Measurements from ENCODE around the gene PAN2. TPM values are rescaled to one million over a fixed set of nuclear protein-coding genes. Genes with fewer than 3 reads are reported as not detected.
"Not testable (repeated sequence)": the region's sequence is repeated elsewhere in the genome, so short reads cannot be mapped to it uniquely, and the experiment has no call there.

PAN2 gene
- total RNA-seq, 1 experiment from 2014 or later = 78.1 TPM

DNA sequence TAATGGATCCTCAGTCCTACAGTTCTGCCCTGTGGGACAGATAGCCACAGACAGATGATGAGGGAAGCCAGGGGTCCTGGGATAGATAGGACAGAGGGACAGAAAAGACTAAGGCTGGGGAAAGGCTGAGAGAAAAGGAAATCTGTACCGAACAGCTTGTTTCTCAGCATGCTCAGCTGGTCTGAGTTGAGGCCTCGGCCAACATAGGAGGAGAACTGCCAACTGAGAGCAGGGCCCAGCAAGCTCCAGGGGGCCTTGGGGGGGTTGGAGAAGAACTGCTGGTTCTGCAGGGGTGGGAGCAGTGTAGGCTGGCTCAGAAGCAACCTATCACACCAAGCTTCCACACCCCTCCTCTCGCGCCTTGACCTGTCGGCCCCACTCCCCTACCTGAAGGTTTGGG is 15.0 kb upstream of the PAN2 start:
- ChIA-PET POLR2A (ENCODE audit: unreplicated experiment) (no interaction called here), CTCF (no interaction called here)
- Histone ChIP-seq H3K27me3 (ENCODE audit: insufficient read depth, low read depth) (no peaks in the 10 kb centered on the region), H4K20me1 (ENCODE audit: insufficient read depth) (no peaks in the 10 kb centered on the region), H3K4me2 (no peak overlapping the region), H3K9me2 (ENCODE audit: insufficient read depth) (no peaks in the 10 kb centered on the region), H3F3A (ENCODE audit: insufficient read depth, low read depth) (peaks cover 28% of the 10 kb centered on the region), H3K27ac (no peak overlapping the region), H3K9me3 (ENCODE audit: insufficient read depth, low read depth) (no peaks in the 10 kb centered on the region), H3K4me1 (replicated peaks; ENCODE audit: insufficient read depth) (peaks cover 21% of the 10 kb centered on the region), H3K79me2 (ENCODE audit: low read depth) (no peaks in the 10 kb centered on the region), H2AFZ (no peak overlapping the region), H3K4me3 (no peak overlapping the region), H3K36me3 (ENCODE audit: low read depth) (peaks cover 11% of the 10 kb centered on the region; the same call in 1 of the 2 replicates)
- DNase-seq = no peak
- TF ChIP-seq EZH2 (IDR thresholded peaks at IDR 0.05; ENCODE audit: low read depth) = no peak
- TF ChIP-seq, protein P1, sequence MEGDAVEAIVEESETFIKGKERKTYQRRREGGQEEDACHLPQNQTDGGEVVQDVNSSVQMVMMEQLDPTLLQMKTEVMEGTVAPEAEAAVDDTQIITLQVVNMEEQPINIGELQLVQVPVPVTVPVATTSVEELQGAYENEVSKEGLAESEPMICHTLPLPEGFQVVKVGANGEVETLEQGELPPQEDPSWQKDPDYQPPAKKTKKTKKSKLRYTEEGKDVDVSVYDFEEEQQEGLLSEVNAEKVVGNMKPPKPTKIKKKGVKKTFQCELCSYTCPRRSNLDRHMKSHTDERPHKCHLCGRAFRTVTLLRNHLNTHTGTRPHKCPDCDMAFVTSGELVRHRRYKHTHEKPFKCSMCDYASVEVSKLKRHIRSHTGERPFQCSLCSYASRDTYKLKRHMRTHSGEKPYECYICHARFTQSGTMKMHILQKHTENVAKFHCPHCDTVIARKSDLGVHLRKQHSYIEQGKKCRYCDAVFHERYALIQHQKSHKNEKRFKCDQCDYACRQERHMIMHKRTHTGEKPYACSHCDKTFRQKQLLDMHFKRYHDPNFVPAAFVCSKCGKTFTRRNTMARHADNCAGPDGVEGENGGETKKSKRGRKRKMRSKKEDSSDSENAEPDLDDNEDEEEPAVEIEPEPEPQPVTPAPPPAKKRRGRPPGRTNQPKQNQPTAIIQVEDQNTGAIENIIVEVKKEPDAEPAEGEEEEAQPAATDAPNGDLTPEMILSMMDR (conservative IDR thresholded peaks at IDR 0.05) = no peak
- no TSS peak for BruUV-seq (replicated peaks)
- intact Hi-C loops (cut with micrococcal nuclease; ENCODE audit: unreplicated experiment) = no loop called here

DNA sequence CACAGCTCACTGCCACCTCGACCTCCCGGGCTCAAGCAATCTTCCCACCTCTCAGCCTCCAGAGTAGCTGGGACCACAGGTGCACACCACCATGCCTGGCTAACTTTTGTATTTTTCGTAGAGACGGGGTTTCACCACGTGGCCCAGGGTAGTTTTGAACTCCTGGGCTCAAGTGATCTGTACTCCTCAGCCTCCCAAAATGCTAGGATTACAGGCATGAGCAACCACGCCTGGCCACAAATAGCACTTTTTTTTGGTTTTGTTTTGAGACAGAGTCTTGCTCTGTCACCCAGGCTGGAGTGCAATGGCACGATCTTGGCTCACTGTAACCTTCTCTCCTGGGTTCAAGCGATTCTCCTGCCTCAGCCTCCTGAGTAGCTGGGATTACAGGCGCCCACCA is 13.5 kb upstream of the PAN2 start:
- intact Hi-C loops (cut with micrococcal nuclease; ENCODE audit: unreplicated experiment); H3K79me2 ChIP-seq (ENCODE audit: low read depth); CTCF ChIA-PET; H3K4me2 ChIP-seq; H2AFZ ChIP-seq; H3K4me3 ChIP-seq; POLR2A ChIA-PET (ENCODE audit: unreplicated experiment); H3K9me2 ChIP-seq (ENCODE audit: insufficient read depth); H4K20me1 ChIP-seq (ENCODE audit: insufficient read depth); H3K9me3 ChIP-seq (ENCODE audit: insufficient read depth, low read depth); DNase-seq; H3K27me3 ChIP-seq (ENCODE audit: insufficient read depth, low read depth); BruUV-seq (replicated peaks); H3K27ac ChIP-seq: not testable (repeated sequence)
- H3F3A ChIP-seq (ENCODE audit: insufficient read depth, low read depth) = peaks cover 22% of the 10 kb centered on the region
- peaks cover 11% of the 10 kb centered on the region; the same call in 1 of the 2 replicates for H3K36me3 ChIP-seq (ENCODE audit: low read depth)
- H3K4me1 ChIP-seq (replicated peaks; ENCODE audit: insufficient read depth) = peaks cover 21% of the 10 kb centered on the region

DNA sequence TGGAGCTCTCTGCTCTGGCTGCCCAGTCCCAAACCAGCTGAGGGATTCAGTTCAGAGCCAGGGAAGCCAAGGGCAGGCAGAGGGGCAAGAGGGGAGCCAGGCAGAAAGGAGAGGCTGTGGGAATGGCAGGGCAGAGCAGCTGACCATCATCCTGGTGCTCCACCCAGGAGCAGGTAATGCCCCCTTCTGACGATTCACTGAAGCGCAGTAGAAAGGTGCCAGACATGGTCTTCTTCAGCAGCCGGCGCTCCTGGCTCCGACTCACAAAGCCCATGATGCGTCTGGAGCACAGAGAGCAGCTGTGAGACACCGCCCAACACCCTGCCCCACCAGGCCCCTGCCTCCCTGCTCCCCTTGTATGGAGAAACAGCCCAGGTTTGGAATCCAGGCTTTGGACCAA is 12.9 kb upstream of the PAN2 start:
- H3K9me2 ChIP-seq (ENCODE audit: insufficient read depth) = no peaks in the 10 kb centered on the region
- H3K4me2 ChIP-seq = no peak overlapping the region
- H3K36me3 ChIP-seq (ENCODE audit: low read depth) = peaks cover 11% of the 10 kb centered on the region; the same call in 1 of the 2 replicates
- peaks cover 18% of the 10 kb centered on the region for H3K4me1 ChIP-seq (replicated peaks; ENCODE audit: insufficient read depth)
- H2AFZ ChIP-seq = no peak overlapping the region
- no peaks in the 10 kb centered on the region for H3K79me2 ChIP-seq (ENCODE audit: low read depth)
- H3K4me3 ChIP-seq = no peak overlapping the region
- no peaks in the 10 kb centered on the region for H3K9me3 ChIP-seq (ENCODE audit: insufficient read depth, low read depth)
- ChIA-PET POLR2A (ENCODE audit: unreplicated experiment) (no interaction called here), CTCF (no interaction called here)
- DNase-seq = no peak
- no peak overlapping the region for H3K27ac ChIP-seq
- intact Hi-C loops (cut with micrococcal nuclease; ENCODE audit: unreplicated experiment) = no loop called here
- TF ChIP-seq EZH2 (IDR thresholded peaks at IDR 0.05; ENCODE audit: low read depth) = no peak
- TF ChIP-seq, protein P1 (conservative IDR thresholded peaks at IDR 0.05) = no peak
- BruUV-seq (replicated peaks) = no TSS peak
- H3K27me3 ChIP-seq (ENCODE audit: insufficient read depth, low read depth) = no peaks in the 10 kb centered on the region
- H3F3A ChIP-seq (ENCODE audit: insufficient read depth, low read depth) = peaks cover 17% of the 10 kb centered on the region
- no peaks in the 10 kb centered on the region for H4K20me1 ChIP-seq (ENCODE audit: insufficient read depth)

DNA sequence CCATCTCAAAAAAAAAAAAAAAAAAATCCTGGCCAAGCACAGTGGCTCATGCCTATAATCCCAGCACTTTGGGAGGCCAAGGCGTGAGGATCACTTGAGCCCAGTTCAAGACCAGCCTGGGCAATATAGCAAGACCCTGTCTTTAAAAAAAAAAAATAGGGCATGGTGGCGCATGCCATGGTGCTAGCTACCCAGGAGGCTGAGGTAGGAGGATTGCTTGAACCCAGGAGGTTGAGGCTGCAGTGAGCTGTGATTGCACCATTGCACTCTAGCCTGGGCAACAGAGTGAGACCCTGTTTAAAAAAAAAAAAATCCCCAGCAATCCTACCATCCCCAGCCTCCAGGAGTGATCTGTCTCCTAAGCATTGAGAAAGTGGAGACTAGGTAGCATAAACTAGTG is 8.5 kb upstream of the PAN2 start:
- H3K4me2 ChIP-seq; H3K9me2 ChIP-seq (ENCODE audit: insufficient read depth); H3K27ac ChIP-seq; DNase-seq; H3K27me3 ChIP-seq (ENCODE audit: insufficient read depth, low read depth); H3K36me3 ChIP-seq (ENCODE audit: low read depth); H3K79me2 ChIP-seq (ENCODE audit: low read depth); H2AFZ ChIP-seq; BruUV-seq (replicated peaks); H3K4me3 ChIP-seq; CTCF ChIA-PET; H3K9me3 ChIP-seq (ENCODE audit: insufficient read depth, low read depth); H4K20me1 ChIP-seq (ENCODE audit: insufficient read depth); intact Hi-C loops (cut with micrococcal nuclease; ENCODE audit: unreplicated experiment): not testable (repeated sequence)
- POLR2A ChIA-PET (ENCODE audit: unreplicated experiment) = interaction anchor here (0.8 kb wide), 1 partner anchor 17 kb away, joined by 20 read pairs; no protein-coding TSS in a partner anchor
- Histone ChIP-seq H3K4me1 (replicated peaks; ENCODE audit: insufficient read depth) (peaks cover 20% of the 10 kb centered on the region), H3F3A (ENCODE audit: insufficient read depth, low read depth) (peaks cover 21% of the 10 kb centered on the region)

Data from PC-9 (cell line).